Sigmoid colon (tissue), 4 donors: ENCODE results near the gene NAXE.

Source experiments
- POLR2A ChIP-seq, 2 donors: fragments of 450-650 bp; IDR thresholded peaks; one replicate each; pipeline ENCODE4 v1.6.1; 2016; ENCODE audit warnings: antibody characterized with exemption in 2 of 2, mild to moderate bottlenecking in 2 of 2, moderate library complexity in 2 of 2
- POLR2AphosphoS5 ChIP-seq, 4 donors: sonication (generic); formaldehyde crosslinking; IDR thresholded peaks; one replicate each; pipeline ENCODE4 v1.6.1; 2017; ENCODE audit warnings: antibody characterized with exemption in 4 of 4
- TF ChIP-seq, protein P1 (sequence below), 4 experiments: fragments of 450-650 bp in 3 of 4; fragments of 200-600 bp in 1 of 4; IDR thresholded peaks; one replicate each; pipeline ENCODE4 v1.5.1; 2016 to 2019; ENCODE audit warnings: antibody characterized with exemption in 4 of 4, mild to moderate bottlenecking in 3 of 4, moderate library complexity in 2 of 4

DNA sequence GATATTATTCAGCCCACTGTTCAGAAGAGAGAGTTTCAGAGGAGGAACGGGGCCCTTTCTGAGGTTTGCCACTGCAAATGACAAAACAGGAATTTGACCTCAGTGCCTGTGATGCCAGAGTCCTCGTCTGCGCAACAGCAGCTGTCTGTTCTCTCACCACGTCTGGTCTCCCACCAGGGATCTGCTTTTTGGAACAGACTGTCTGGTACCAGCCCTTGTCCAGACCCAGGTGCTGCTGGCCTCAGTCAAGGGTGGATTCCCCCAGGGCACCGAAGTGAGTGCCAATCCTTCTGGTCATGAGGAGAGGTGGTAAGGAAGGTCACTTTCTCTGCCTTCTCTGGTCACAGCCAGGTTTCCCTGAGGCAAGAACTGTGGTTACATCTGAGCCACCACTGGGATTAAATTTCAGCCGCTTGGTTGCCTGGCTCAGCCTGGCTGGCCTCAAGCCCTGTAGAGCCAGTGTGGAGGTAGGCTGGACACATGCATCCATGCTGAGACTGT, 48.1 kb downstream of the NAXE start:
- TF ChIP-seq, protein P1, sequence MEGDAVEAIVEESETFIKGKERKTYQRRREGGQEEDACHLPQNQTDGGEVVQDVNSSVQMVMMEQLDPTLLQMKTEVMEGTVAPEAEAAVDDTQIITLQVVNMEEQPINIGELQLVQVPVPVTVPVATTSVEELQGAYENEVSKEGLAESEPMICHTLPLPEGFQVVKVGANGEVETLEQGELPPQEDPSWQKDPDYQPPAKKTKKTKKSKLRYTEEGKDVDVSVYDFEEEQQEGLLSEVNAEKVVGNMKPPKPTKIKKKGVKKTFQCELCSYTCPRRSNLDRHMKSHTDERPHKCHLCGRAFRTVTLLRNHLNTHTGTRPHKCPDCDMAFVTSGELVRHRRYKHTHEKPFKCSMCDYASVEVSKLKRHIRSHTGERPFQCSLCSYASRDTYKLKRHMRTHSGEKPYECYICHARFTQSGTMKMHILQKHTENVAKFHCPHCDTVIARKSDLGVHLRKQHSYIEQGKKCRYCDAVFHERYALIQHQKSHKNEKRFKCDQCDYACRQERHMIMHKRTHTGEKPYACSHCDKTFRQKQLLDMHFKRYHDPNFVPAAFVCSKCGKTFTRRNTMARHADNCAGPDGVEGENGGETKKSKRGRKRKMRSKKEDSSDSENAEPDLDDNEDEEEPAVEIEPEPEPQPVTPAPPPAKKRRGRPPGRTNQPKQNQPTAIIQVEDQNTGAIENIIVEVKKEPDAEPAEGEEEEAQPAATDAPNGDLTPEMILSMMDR (IDR thresholded peaks at IDR 0.05): no peak
- TF ChIP-seq POLR2AphosphoS5 (IDR thresholded peaks at IDR 0.05) (no peak), POLR2A (IDR thresholded peaks at IDR 0.05) (no peak)
